Measurements from ENCODE around the gene NFKBIE.

The NFKBIE gene

DNA sequence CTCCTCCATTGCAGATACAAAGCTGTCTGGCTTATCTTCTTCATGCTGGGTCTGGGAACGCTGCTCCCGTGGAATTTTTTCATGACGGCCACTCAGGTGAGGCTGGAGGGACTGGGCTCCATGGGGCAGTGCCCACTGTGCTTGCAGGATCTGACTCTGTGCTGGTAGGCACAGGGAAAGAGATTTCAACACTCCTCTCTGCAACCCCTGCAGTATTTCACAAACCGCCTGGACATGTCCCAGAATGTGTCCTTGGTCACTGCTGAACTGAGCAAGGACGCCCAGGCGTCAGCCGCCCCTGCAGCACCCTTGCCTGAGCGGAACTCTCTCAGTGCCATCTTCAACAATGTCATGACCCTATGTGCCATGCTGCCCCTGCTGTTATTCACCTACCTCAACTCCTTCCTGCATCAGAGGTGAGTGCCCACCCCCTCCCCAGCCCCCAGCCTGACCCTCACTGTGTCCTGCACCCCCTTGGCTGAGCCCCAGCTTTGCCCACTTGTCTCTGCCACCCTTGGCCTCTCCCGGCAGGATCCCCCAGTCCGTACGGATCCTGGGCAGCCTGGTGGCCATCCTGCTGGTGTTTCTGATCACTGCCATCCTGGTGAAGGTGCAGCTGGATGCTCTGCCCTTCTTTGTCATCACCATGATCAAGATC lies 35.8 kb downstream of the NFKBIE start:
- H3K27me3 ChIP-seq (ENCODE audit: insufficient read depth, low read length), result no peaks in the 10 kb centered on the region
- H3K4me3 ChIP-seq (ENCODE audit: low read depth, low read length), result no peak overlapping the region
- H3K79me2 ChIP-seq (ENCODE audit: control insufficient read depth, insufficient read depth, low read length, unreplicated experiment), result peaks cover 20% of the 10 kb centered on the region
- no peaks in the 10 kb centered on the region for H3K36me3 ChIP-seq (ENCODE audit: insufficient read depth, low read length)
- H3K4me1 ChIP-seq (ENCODE audit: control insufficient read depth, insufficient read depth, low read length, unreplicated experiment), result peaks cover 20% of the 10 kb centered on the region
- H3K27ac ChIP-seq (ENCODE audit: low read depth, low read length), result no peak overlapping the region
- H2AFZ ChIP-seq (ENCODE audit: low read length, unreplicated experiment), result no peak overlapping the region

DNA sequence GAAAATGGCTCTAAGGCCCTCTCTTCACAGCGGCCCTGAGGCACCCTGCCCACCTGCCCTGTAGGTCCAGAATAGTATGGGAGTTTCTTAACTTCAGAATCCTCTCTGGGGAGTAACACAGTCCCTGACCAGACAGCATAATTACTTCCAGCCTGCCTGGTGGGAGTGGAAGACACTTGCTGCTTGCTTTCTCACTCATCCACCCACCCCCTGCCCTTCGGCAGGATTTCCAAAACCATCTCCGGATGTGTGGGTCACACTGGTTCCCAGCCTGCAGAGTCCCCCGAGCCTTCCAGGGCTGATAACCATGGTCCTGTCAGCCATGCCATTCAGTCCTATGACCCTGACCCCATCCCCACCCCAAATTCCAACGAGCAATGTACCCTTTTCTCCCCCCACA lies 36.5 kb downstream of the NFKBIE start:
- H3K36me3 ChIP-seq (ENCODE audit: insufficient read depth, low read length), result no peaks in the 10 kb centered on the region
- no peak overlapping the region for H3K4me3 ChIP-seq (ENCODE audit: low read depth, low read length)
- no peak overlapping the region for H2AFZ ChIP-seq (ENCODE audit: low read length, unreplicated experiment)
- no peaks in the 10 kb centered on the region for H3K27me3 ChIP-seq (ENCODE audit: insufficient read depth, low read length)
- peaks cover 16% of the 10 kb centered on the region for H3K4me1 ChIP-seq (ENCODE audit: control insufficient read depth, insufficient read depth, low read length, unreplicated experiment)
- peaks cover 22% of the 10 kb centered on the region for H3K79me2 ChIP-seq (ENCODE audit: control insufficient read depth, insufficient read depth, low read length, unreplicated experiment)
- H3K27ac ChIP-seq (ENCODE audit: low read depth, low read length), result no peak overlapping the region

GRCh38 chr6:44228433-44228832 lies 36.9 kb downstream of the NFKBIE start:
- Histone ChIP-seq H3K27me3 (ENCODE audit: insufficient read depth, low read length) (no peaks in the 10 kb centered on the region), H3K4me1 (ENCODE audit: control insufficient read depth, insufficient read depth, low read length, unreplicated experiment) (peaks cover 12% of the 10 kb centered on the region), H3K36me3 (ENCODE audit: insufficient read depth, low read length) (no peaks in the 10 kb centered on the region), H2AFZ (ENCODE audit: low read length, unreplicated experiment) (no peak overlapping the region), H3K79me2 (ENCODE audit: control insufficient read depth, insufficient read depth, low read length, unreplicated experiment) (peaks cover 22% of the 10 kb centered on the region), H3K27ac (ENCODE audit: low read depth, low read length) (no peak overlapping the region), H3K4me3 (ENCODE audit: low read depth, low read length) (no peak overlapping the region)

GRCh38 chr6:44228031-44228430 lies 37.3 kb downstream of the NFKBIE start:
- Histone ChIP-seq H3K79me2 (ENCODE audit: control insufficient read depth, insufficient read depth, low read length, unreplicated experiment) (peaks cover 22% of the 10 kb centered on the region), H3K27me3 (ENCODE audit: insufficient read depth, low read length) (no peaks in the 10 kb centered on the region), H3K4me1 (ENCODE audit: control insufficient read depth, insufficient read depth, low read length, unreplicated experiment) (peaks cover 8% of the 10 kb centered on the region), H3K27ac (ENCODE audit: low read depth, low read length) (no peak overlapping the region), H3K36me3 (ENCODE audit: insufficient read depth, low read length) (no peaks in the 10 kb centered on the region), H3K4me3 (ENCODE audit: low read depth, low read length) (no peak overlapping the region), H2AFZ (ENCODE audit: low read length, unreplicated experiment) (no peak overlapping the region)

DNA sequence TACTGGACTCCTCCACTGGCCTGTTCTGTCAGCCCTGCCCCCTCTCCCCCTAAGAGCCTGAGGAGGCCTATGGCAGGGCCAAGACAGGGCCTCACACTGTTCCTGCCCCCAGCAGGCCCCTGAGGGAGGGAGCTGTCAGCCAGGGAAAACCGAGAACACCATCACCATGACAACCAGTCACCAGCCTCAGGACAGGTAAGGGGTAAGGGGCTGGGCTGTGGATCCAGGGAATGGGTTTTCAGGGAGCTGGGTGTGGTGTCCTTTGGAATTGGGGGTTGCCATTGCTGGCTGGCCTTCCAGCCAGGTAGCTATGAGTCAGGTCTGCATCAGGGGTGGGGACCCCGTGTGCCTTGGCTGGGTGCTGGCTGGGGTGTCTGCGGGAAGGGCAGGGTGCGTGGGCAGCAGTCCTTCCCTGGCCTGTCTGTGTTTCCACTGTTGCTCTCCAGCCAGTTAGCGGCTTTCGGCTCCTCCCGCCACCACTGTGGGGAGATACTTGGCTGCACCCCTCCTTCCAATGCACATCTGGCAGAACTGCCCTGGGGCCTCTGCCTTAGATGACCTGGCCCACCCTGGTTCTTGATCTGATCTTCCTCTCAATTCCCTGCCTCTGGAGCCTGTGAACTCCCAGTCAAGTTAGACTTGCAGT lies 38.1 kb downstream of the NFKBIE start:
- H3K27ac ChIP-seq (ENCODE audit: low read depth, low read length), result no peak overlapping the region

GRCh38 chr6:44226368-44227147 lies 38.8 kb downstream of the NFKBIE start:
- Histone ChIP-seq H3K27me3 (ENCODE audit: insufficient read depth, low read length) (no peaks in the 10 kb centered on the region), H2AFZ (ENCODE audit: low read length, unreplicated experiment) (no peak overlapping the region), H3K36me3 (ENCODE audit: insufficient read depth, low read length) (no peaks in the 10 kb centered on the region), H3K4me3 (ENCODE audit: low read depth, low read length) (no peak overlapping the region), H3K79me2 (ENCODE audit: control insufficient read depth, insufficient read depth, low read length, unreplicated experiment) (peaks cover 22% of the 10 kb centered on the region), H3K27ac (ENCODE audit: low read depth, low read length) (no peak overlapping the region), H3K4me1 (ENCODE audit: control insufficient read depth, insufficient read depth, low read length, unreplicated experiment) (peaks cover 19% of the 10 kb centered on the region)

More for the DNA sequence above, 38.1 kb downstream of the NFKBIE start:
- peaks cover 22% of the 10 kb centered on the region for H3K79me2 ChIP-seq (ENCODE audit: control insufficient read depth, insufficient read depth, low read length, unreplicated experiment)
- H3K27me3 ChIP-seq (ENCODE audit: insufficient read depth, low read length), result no peaks in the 10 kb centered on the region
- H2AFZ ChIP-seq (ENCODE audit: low read length, unreplicated experiment), result no peak overlapping the region
- no peaks in the 10 kb centered on the region for H3K36me3 ChIP-seq (ENCODE audit: insufficient read depth, low read length)
- no peak overlapping the region for H3K4me3 ChIP-seq (ENCODE audit: low read depth, low read length)
- peaks cover 13% of the 10 kb centered on the region for H3K4me1 ChIP-seq (ENCODE audit: control insufficient read depth, insufficient read depth, low read length, unreplicated experiment)

DNA sequence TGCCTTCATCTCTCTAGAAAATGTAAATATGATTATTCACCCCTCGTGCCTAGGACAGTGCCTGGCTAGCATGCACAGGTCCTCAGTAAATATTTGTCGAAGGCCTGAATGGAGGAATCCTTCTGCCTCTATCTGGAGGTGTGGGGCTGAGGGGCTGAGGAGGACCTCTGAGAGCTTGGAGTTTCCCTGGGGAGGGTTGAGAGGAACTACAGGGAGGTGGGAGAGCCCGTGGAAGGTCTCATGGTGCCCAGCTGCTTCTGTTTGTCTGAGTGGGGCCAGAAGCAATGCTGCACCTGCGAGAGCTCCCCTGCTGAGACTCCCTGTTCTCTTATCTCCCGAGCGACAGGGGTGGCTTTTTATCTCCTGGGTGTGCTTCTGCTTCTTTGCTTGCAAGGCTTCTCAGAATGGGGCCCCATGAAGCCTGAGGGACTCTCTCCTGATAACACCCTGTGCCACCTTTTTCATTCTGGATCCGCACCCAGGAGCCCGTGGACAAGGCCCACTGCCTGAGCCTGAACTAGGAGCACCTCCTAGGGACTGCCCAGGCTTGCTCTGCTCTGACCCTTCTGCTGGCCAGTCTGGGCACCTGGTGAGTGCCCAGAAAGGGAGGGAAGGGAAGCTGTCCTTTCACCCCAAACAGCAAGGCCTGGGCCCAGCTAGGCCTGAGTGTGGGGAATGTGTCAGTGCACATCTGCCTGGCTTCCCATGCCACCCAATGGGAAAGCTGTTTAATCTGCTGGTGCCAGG lies 39.6 kb downstream of the NFKBIE start:
- Histone ChIP-seq H3K27me3 (ENCODE audit: insufficient read depth, low read length) (no peaks in the 10 kb centered on the region), H3K4me1 (ENCODE audit: control insufficient read depth, insufficient read depth, low read length, unreplicated experiment) (peaks cover 25% of the 10 kb centered on the region), H3K36me3 (ENCODE audit: insufficient read depth, low read length) (no peaks in the 10 kb centered on the region), H3K27ac (ENCODE audit: low read depth, low read length) (no peak overlapping the region), H3K4me3 (ENCODE audit: low read depth, low read length) (no peak overlapping the region), H2AFZ (ENCODE audit: low read length, unreplicated experiment) (no peak overlapping the region), H3K79me2 (ENCODE audit: control insufficient read depth, insufficient read depth, low read length, unreplicated experiment) (peaks cover 22% of the 10 kb centered on the region)

DNA sequence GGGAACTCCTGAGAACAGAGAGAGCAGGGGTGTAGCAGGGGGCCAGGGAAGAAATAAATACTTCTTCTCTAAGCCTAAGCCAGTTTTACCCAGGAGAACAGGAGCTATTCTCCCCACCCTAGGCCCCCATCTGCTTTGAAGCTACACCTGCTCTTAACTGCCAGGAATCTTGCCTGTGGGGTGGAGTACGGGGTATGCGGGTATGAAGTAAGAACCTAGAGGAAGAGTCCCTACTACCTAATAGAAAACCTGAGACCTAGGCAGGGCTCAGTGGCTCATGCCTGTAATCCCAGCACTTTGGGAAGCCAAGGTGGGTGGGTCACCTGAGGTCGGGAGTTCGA lies 40.4 kb downstream of the NFKBIE start:
- H3K4me1 ChIP-seq (ENCODE audit: control insufficient read depth, insufficient read depth, low read length, unreplicated experiment), result peaks cover 25% of the 10 kb centered on the region
- H3K4me3 ChIP-seq (ENCODE audit: low read depth, low read length), result peak overlapping the region; percentile 76; the same call in 1 of the 2 replicates
- no peak overlapping the region for H2AFZ ChIP-seq (ENCODE audit: low read length, unreplicated experiment)
- H3K27ac ChIP-seq (ENCODE audit: low read depth, low read length), result no peak overlapping the region
- H3K36me3 ChIP-seq (ENCODE audit: insufficient read depth, low read length), result no peaks in the 10 kb centered on the region
- peaks cover 22% of the 10 kb centered on the region for H3K79me2 ChIP-seq (ENCODE audit: control insufficient read depth, insufficient read depth, low read length, unreplicated experiment)
- H3K27me3 ChIP-seq (ENCODE audit: insufficient read depth, low read length), result no peaks in the 10 kb centered on the region

DNA sequence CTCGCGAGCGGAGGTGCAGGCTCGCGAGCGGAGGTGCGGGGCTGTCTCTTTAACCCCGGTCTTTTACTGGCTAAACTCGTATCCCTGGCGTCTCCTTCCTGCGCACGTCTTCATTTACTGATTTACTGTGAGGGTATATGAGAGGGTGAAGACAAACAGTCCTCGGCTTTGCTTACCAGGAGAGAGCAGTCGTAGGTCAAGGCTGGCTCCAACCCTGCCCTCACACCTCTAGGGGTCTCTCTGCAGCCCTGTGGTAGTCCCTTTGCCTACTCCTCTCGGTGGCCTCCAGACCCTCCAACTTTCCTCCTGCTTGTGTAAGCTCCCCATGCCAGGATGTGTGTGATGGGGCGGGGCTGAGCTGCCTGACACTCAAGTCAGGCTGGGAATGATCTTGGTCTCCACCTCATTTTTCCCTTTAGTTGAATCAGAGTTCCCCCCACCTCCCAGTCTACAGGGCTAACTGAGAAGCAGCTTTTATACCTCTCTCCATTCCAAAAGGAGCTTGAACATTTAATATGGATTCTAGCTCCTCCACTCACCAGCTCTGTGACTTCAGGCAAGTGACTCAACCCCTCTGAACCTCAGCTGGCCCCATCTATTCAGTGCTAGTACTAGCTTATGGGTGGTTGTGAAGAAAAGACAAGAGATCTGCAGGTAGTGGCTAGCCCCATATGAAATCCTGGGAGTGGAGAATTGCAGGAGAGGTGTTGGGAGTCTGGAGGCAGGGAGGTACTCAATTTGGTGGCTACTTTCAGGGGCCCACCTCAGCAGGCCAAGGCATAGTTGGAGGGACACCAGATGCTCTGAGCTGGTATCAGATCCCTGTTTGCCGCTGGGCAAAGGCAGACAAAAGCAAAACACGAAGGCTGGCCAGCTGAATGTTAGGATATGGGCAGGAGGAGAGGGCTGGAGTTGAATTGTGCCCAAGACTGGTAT lies 41.1 kb downstream of the NFKBIE start:
- H3K27me3 ChIP-seq (ENCODE audit: insufficient read depth, low read length), result no peaks in the 10 kb centered on the region
- peak overlapping the region; percentile 76 for H3K4me3 ChIP-seq (ENCODE audit: low read depth, low read length)
- H3K4me1 ChIP-seq (ENCODE audit: control insufficient read depth, insufficient read depth, low read length, unreplicated experiment), result peaks cover 25% of the 10 kb centered on the region
- no peaks in the 10 kb centered on the region for H3K36me3 ChIP-seq (ENCODE audit: insufficient read depth, low read length)
- H3K27ac ChIP-seq (ENCODE audit: low read depth, low read length), result no peak overlapping the region
- H3K79me2 ChIP-seq (ENCODE audit: control insufficient read depth, insufficient read depth, low read length, unreplicated experiment), result peaks cover 22% of the 10 kb centered on the region
- peak overlapping the region; percentile 73 for H2AFZ ChIP-seq (ENCODE audit: low read length, unreplicated experiment)

All from ACC112 (cell line).